Measurements from ENCODE around the gene DTL.

The DTL gene

GRCh38 chr1:212142883-212143530 is 107.5 kb downstream of the DTL start:
- Histone ChIP-seq H4K8ac (ENCODE audit: low read length) (no peak overlapping the region), H3K79me1 (replicated peaks; ENCODE audit: low read length, poor library complexity, severe bottlenecking) (no peaks in the 10 kb centered on the region), H3K4me1 (ENCODE audit: control insufficient read depth, insufficient read depth, low read depth, low read length) (peaks cover 6% of the 10 kb centered on the region), H3K18ac (ENCODE audit: low read depth in 1 of 2, low read length in 2 of 2) (no peak overlapping the region), H3K27me3 (ENCODE audit: control insufficient read depth in 1 of 2, insufficient read depth in 1 of 2, low read length in 2 of 2) (no peaks in the 10 kb centered on the region), H3K27ac (ENCODE audit: low read length, poor library complexity, severe bottlenecking) (no peak overlapping the region), H3K9me3 (ENCODE audit: control insufficient read depth, low read length) (no peaks in the 10 kb centered on the region), H2AFZ (ENCODE audit: low read depth, low read length) (no peak overlapping the region), H3K4ac (ENCODE audit: low read depth in 1 of 2, low read length in 2 of 2) (no peak overlapping the region), H3K36me3 (ENCODE audit: control insufficient read depth in 1 of 2, insufficient read depth in 2 of 2, low read depth in 1 of 2, low read length in 2 of 2) (no peaks in the 10 kb centered on the region), H2AK5ac (ENCODE audit: low read length, severe bottlenecking) (no peak overlapping the region), H2BK5ac (ENCODE audit: low read depth, low read length, poor library complexity, severe bottlenecking) (no peak overlapping the region), H4K91ac (ENCODE audit: low read length) (no peak overlapping the region), H3K23ac (ENCODE audit: low read length in 2 of 2) (no peak overlapping the region), H3K9ac (ENCODE audit: low read length) (no peak overlapping the region), H2BK15ac (ENCODE audit: low read depth, poor library complexity, severe bottlenecking) (no peak overlapping the region), H3K4me3 (ENCODE audit: insufficient read depth in 1 of 2, low read depth in 1 of 2, low read length in 2 of 2) (no peak overlapping the region), H2BK12ac (ENCODE audit: low read length in 2 of 2) (no peak overlapping the region), H3K4me2 (ENCODE audit: low read length, poor library complexity, severe bottlenecking) (no peak overlapping the region), H2BK120ac (ENCODE audit: low read depth, low read length) (no peak overlapping the region), H3K14ac (ENCODE audit: low read length in 2 of 2) (no peak overlapping the region)
- DNase-seq: no peak
- 98% methylated on average over 2 of the region's 2 CpGs for WGBS

GRCh38 chr1:212147581-212148033 is 112.1 kb downstream of the DTL start:
- no peak for DNase-seq
- Histone ChIP-seq H3K4me3 (ENCODE audit: insufficient read depth in 1 of 2, low read depth in 1 of 2, low read length in 2 of 2) (no peak overlapping the region), H2BK120ac (ENCODE audit: low read depth, low read length) (no peak overlapping the region), H3K36me3 (ENCODE audit: control insufficient read depth in 1 of 2, insufficient read depth in 2 of 2, low read depth in 1 of 2, low read length in 2 of 2) (no peaks in the 10 kb centered on the region), H3K9me3 (ENCODE audit: control insufficient read depth, low read length) (no peaks in the 10 kb centered on the region), H3K23ac (ENCODE audit: low read length in 2 of 2) (no peak overlapping the region), H3K27me3 (ENCODE audit: control insufficient read depth in 1 of 2, insufficient read depth in 1 of 2, low read length in 2 of 2) (no peaks in the 10 kb centered on the region), H3K27ac (ENCODE audit: low read length, poor library complexity, severe bottlenecking) (peak overlapping the region; percentile 7), H3K9ac (ENCODE audit: low read length) (no peak overlapping the region), H2AFZ (ENCODE audit: low read depth, low read length) (no peak overlapping the region), H2AK5ac (ENCODE audit: low read length, severe bottlenecking) (no peak overlapping the region), H4K8ac (ENCODE audit: low read length) (no peak overlapping the region), H3K4ac (ENCODE audit: low read depth in 1 of 2, low read length in 2 of 2) (no peak overlapping the region), H3K14ac (ENCODE audit: low read length in 2 of 2) (no peak overlapping the region), H2BK5ac (ENCODE audit: low read depth, low read length, poor library complexity, severe bottlenecking) (no peak overlapping the region), H4K91ac (ENCODE audit: low read length) (no peak overlapping the region), H3K4me1 (ENCODE audit: control insufficient read depth, insufficient read depth, low read depth, low read length) (peaks cover 6% of the 10 kb centered on the region), H2BK12ac (ENCODE audit: low read length in 2 of 2) (no peak overlapping the region), H3K18ac (ENCODE audit: low read depth in 1 of 2, low read length in 2 of 2) (no peak overlapping the region), H2BK15ac (ENCODE audit: low read depth, poor library complexity, severe bottlenecking) (no peak overlapping the region), H3K4me2 (ENCODE audit: low read length, poor library complexity, severe bottlenecking) (peak overlapping the region; percentile 7), H3K79me1 (replicated peaks; ENCODE audit: low read length, poor library complexity, severe bottlenecking) (no peaks in the 10 kb centered on the region)
- WGBS: 63% methylated on average over 7 of the region's 7 CpGs

GRCh38 chr1:212149566-212149965 is 114.0 kb downstream of the DTL start:
- Histone ChIP-seq H3K9ac (ENCODE audit: low read length) (no peak overlapping the region), H3K4me3 (ENCODE audit: insufficient read depth in 1 of 2, low read depth in 1 of 2, low read length in 2 of 2) (no peak overlapping the region), H3K4ac (ENCODE audit: low read depth in 1 of 2, low read length in 2 of 2) (no peak overlapping the region), H4K8ac (ENCODE audit: low read length) (no peak overlapping the region), H3K27ac (ENCODE audit: low read length, poor library complexity, severe bottlenecking) (no peak overlapping the region), H2BK12ac (ENCODE audit: low read length in 2 of 2) (no peak overlapping the region), H2BK120ac (ENCODE audit: low read depth, low read length) (no peak overlapping the region), H2AFZ (ENCODE audit: low read depth, low read length) (no peak overlapping the region), H3K4me2 (ENCODE audit: low read length, poor library complexity, severe bottlenecking) (no peak overlapping the region), H3K36me3 (ENCODE audit: control insufficient read depth in 1 of 2, insufficient read depth in 2 of 2, low read depth in 1 of 2, low read length in 2 of 2) (no peaks in the 10 kb centered on the region), H3K18ac (ENCODE audit: low read depth in 1 of 2, low read length in 2 of 2) (no peak overlapping the region), H3K27me3 (ENCODE audit: control insufficient read depth in 1 of 2, insufficient read depth in 1 of 2, low read length in 2 of 2) (no peaks in the 10 kb centered on the region), H2BK5ac (ENCODE audit: low read depth, low read length, poor library complexity, severe bottlenecking) (no peak overlapping the region), H3K14ac (ENCODE audit: low read length in 2 of 2) (no peak overlapping the region), H3K9me3 (ENCODE audit: control insufficient read depth, low read length) (no peaks in the 10 kb centered on the region), H2BK15ac (ENCODE audit: low read depth, poor library complexity, severe bottlenecking) (no peak overlapping the region), H4K91ac (ENCODE audit: low read length) (no peak overlapping the region), H3K4me1 (ENCODE audit: control insufficient read depth, insufficient read depth, low read depth, low read length) (peaks cover 6% of the 10 kb centered on the region), H2AK5ac (ENCODE audit: low read length, severe bottlenecking) (no peak overlapping the region), H3K79me1 (replicated peaks; ENCODE audit: low read length, poor library complexity, severe bottlenecking) (no peaks in the 10 kb centered on the region), H3K23ac (ENCODE audit: low read length in 2 of 2) (no peak overlapping the region)
- no peak for DNase-seq
- WGBS: 100% methylated on average over 2 of the region's 4 CpGs

DNA sequence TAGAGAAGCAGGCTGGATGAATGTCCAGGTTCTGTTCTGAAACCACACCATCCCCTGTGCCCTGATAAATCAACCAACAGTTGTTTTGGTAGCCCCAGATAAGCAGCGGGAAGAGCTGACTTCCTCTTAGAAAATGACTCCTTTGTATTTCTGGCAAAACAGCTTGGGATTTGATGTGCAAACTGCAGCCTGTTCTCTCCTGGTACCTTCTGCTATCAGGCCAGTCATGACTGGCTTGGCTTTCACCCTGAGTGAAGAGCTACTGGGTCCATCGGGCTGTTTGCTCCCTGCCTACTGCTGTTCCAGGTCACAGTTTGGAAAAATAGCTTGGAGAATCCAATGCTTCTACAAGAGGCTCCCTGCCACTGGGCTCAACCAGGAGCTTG is 116.8 kb downstream of the DTL start:
- Histone ChIP-seq H4K91ac (ENCODE audit: low read length) (no peak overlapping the region), H3K4me3 (ENCODE audit: insufficient read depth in 1 of 2, low read depth in 1 of 2, low read length in 2 of 2) (no peak overlapping the region), H2BK120ac (ENCODE audit: low read depth, low read length) (no peak overlapping the region), H2BK15ac (ENCODE audit: low read depth, poor library complexity, severe bottlenecking) (no peak overlapping the region), H3K27ac (ENCODE audit: low read length, poor library complexity, severe bottlenecking) (no peak overlapping the region), H3K27me3 (ENCODE audit: control insufficient read depth in 1 of 2, insufficient read depth in 1 of 2, low read length in 2 of 2) (no peaks in the 10 kb centered on the region), H3K9me3 (ENCODE audit: control insufficient read depth, low read length) (peaks cover 3% of the 10 kb centered on the region), H4K8ac (ENCODE audit: low read length) (no peak overlapping the region), H2BK12ac (ENCODE audit: low read length in 2 of 2) (no peak overlapping the region), H3K9ac (ENCODE audit: low read length) (no peak overlapping the region), H3K14ac (ENCODE audit: low read length in 2 of 2) (no peak overlapping the region), H3K4ac (ENCODE audit: low read depth in 1 of 2, low read length in 2 of 2) (no peak overlapping the region), H3K4me1 (ENCODE audit: control insufficient read depth, insufficient read depth, low read depth, low read length) (peaks cover 4% of the 10 kb centered on the region), H3K18ac (ENCODE audit: low read depth in 1 of 2, low read length in 2 of 2) (no peak overlapping the region), H2BK5ac (ENCODE audit: low read depth, low read length, poor library complexity, severe bottlenecking) (no peak overlapping the region), H3K36me3 (ENCODE audit: control insufficient read depth in 1 of 2, insufficient read depth in 2 of 2, low read depth in 1 of 2, low read length in 2 of 2) (no peaks in the 10 kb centered on the region), H3K79me1 (replicated peaks; ENCODE audit: low read length, poor library complexity, severe bottlenecking) (no peaks in the 10 kb centered on the region), H2AFZ (ENCODE audit: low read depth, low read length) (no peak overlapping the region), H2AK5ac (ENCODE audit: low read length, severe bottlenecking) (no peak overlapping the region), H3K4me2 (ENCODE audit: low read length, poor library complexity, severe bottlenecking) (no peak overlapping the region), H3K23ac (ENCODE audit: low read length in 2 of 2) (no peak overlapping the region)
- 87% methylated on average over 2 of the region's 2 CpGs for WGBS
- no peak for DNase-seq

Data from mesenchymal stem cell (in vitro differentiated cells and primary cell).